ENCODE results near the gene LCOR.

- TF ChIP-seq POLR2A (IDR thresholded peaks at IDR 0.05; ENCODE audit: low read depth, low read length) (no peak), CTCF (conservative IDR thresholded peaks at IDR 0.05; ENCODE audit: low read depth, low read length) (no peak), USF2 (IDR thresholded peaks at IDR 0.05; ENCODE audit: low read depth, low read length) (no peak), SMC3 (IDR thresholded peaks at IDR 0.05; ENCODE audit: low read depth, low read length) (no peak), RFX5 (IDR thresholded peaks at IDR 0.05; ENCODE audit: low read depth, low read length) (no peak), MXI1 (IDR thresholded peaks at IDR 0.05; ENCODE audit: borderline replicate concordance, low read depth, low read length) (no peak), BHLHE40 (IDR thresholded peaks at IDR 0.05; ENCODE audit: low read depth, low read length) (no peak)
Observed at GRCh38 chr10:97004591-97004990, 172.5 kb downstream of the LCOR start.

All from IMR-90 (cell line).